C4-2B (cell line): ENCODE results near the gene SNCAIP.

Source experiments
- H3K27ac ChIP-seq: fragments of 450-650 bp; 2 replicates; pipeline ENCODE4 v1.5.1; 2017
- CTCF ChIP-seq: fragments of 450-650 bp; conservative IDR thresholded peaks from 2 replicates; pipeline ENCODE4 v1.5.1; 2017; ENCODE audit warnings: mild to moderate bottlenecking
- ZFX ChIP-seq: fragments of 450-650 bp; IDR thresholded peaks from 2 replicates; pipeline ENCODE4 v1.6.1; 2017

The SNCAIP gene

GRCh38 chr5:122429545-122430318, 117.7 kb downstream of the SNCAIP start:
- TF ChIP-seq CTCF (no peak), ZFX (no peak)
- no peak overlapping the region for H3K27ac ChIP-seq

GRCh38 chr5:122430319-122430586, 118.2 kb downstream of the SNCAIP start:
- TF ChIP-seq CTCF (no peak), ZFX (no peak)
- no peak overlapping the region for H3K27ac ChIP-seq

GRCh38 chr5:122431298-122431697, 119.3 kb downstream of the SNCAIP start:
- TF ChIP-seq ZFX (no peak), CTCF (no peak)
- H3K27ac ChIP-seq: no peak overlapping the region

- TF ChIP-seq ZFX (no peak), CTCF (no peak)
- no peak overlapping the region for H3K27ac ChIP-seq
These were observed 122.4 kb downstream of the SNCAIP start for GRCh38 chr5:122434205-122434970.

GRCh38 chr5:122435234-122435633, 123.2 kb downstream of the SNCAIP start:
- TF ChIP-seq CTCF: no peak
- TF ChIP-seq ZFX: no peak
- no peak overlapping the region for H3K27ac ChIP-seq

GRCh38 chr5:122435761-122436160, 123.7 kb downstream of the SNCAIP start:
- no peak overlapping the region for H3K27ac ChIP-seq
- no peak for TF ChIP-seq ZFX

- no peak overlapping the region for H3K27ac ChIP-seq
- TF ChIP-seq CTCF (no peak), ZFX (no peak)
These were observed 124.6 kb downstream of the SNCAIP start for GRCh38 chr5:122436615-122437014.
